Stimulated activated naive B cell treated with anti-CD40 and anti-IgM and Interleukin-4, amounts not matched to agents 10 μg/mL and 1 μg/mL and 100 μg/mL, for 72 hours (primary cell): Measurements from ENCODE around the gene TM9SF4.

Experiments
- ATAC-seq, 2 donors: fragments of 150-1000 bp; cut with Tn5 transposase; replicated peaks; 2 replicates each; pipeline ENCODE4 v1.10.0; 2021; ENCODE audit warnings: moderate library complexity in 1 of 2
- DNase-seq: peaks from one replicate; pipeline ENCODE4 v3.0.0; 2021
- H3K27ac Mint-ChIP-seq: one replicate; pipeline ENCODE4 v1.8.0; 2022; ENCODE audit warnings: mild to moderate bottlenecking, mixed read lengths
- H3K27me3 Mint-ChIP-seq, 2 donors: one replicate each; pipeline ENCODE4 v1.8.0; 2022; ENCODE audit warnings: mixed read lengths in 2 of 2
- H3K36me3 Mint-ChIP-seq, 2 donors: one replicate each; pipeline ENCODE4 v1.8.0; 2022; ENCODE audit warnings: mixed read lengths in 2 of 2, mild to moderate bottlenecking in 1 of 2
- H3K4me1 Mint-ChIP-seq, 2 donors: one replicate each; pipeline ENCODE4 v1.8.0; 2022; ENCODE audit warnings: mixed read lengths in 2 of 2, mild to moderate bottlenecking in 1 of 2
- H3K4me3 Mint-ChIP-seq, 2 donors: one replicate each; pipeline ENCODE4 v1.8.0; 2022; ENCODE audit warnings: mild to moderate bottlenecking in 2 of 2, mixed read lengths in 2 of 2, moderate library complexity in 1 of 2
- H3K9me3 Mint-ChIP-seq, 2 donors: one replicate each; pipeline ENCODE4 v1.8.0; 2022; ENCODE audit warnings: mixed read lengths in 2 of 2, mild to moderate bottlenecking in 1 of 2

Gene TM9SF4

GRCh38 chr20:32203356-32204204 is 94.1 kb downstream of the TM9SF4 start:
- peak overlapping the region; percentile 90 for H3K27ac Mint-ChIP-seq
- peaks cover 47 to 61% of the 10 kb centered on the region in 2 donors for H3K4me1 Mint-ChIP-seq
- peak overlapping the region; percentile 46 to 52 for H3K4me3 Mint-ChIP-seq
- no peak for DNase-seq
- ATAC-seq: no peak
- no peaks in the 10 kb centered on the region for H3K27me3 Mint-ChIP-seq
- H3K36me3 Mint-ChIP-seq: peaks cover 18 to 44% of the 10 kb centered on the region in 2 donors
- no peaks in the 10 kb centered on the region for H3K9me3 Mint-ChIP-seq

GRCh38 chr20:32204205-32205109 is 94.9 kb downstream of the TM9SF4 start:
- peaks cover 52 to 69% of the 10 kb centered on the region in 2 donors for H3K4me1 Mint-ChIP-seq
- peak overlapping the region; percentile 90 for H3K27ac Mint-ChIP-seq
- H3K27me3 Mint-ChIP-seq: no peaks in the 10 kb centered on the region
- DNase-seq: no peak
- H3K9me3 Mint-ChIP-seq: no peaks in the 10 kb centered on the region
- H3K36me3 Mint-ChIP-seq: peaks cover 13 to 45% of the 10 kb centered on the region in 2 donors
- ATAC-seq: peak; percentile 12 to 13
- H3K4me3 Mint-ChIP-seq: peak overlapping the region; percentile 46 to 52

- Mint-ChIP-seq H3K36me3 (peaks cover 12 to 48% of the 10 kb centered on the region in 2 donors), H3K4me3 (peak overlapping the region; percentile 67 to 97), H3K27me3 (no peaks in the 10 kb centered on the region), H3K9me3 (no peaks in the 10 kb centered on the region), H3K4me1 (peaks cover 58 to 72% of the 10 kb centered on the region in 2 donors), H3K27ac (peak overlapping the region; percentile 81)
- ATAC-seq (no peak), DNase-seq (no peak)
Observed at GRCh38 chr20:32205110-32205842, 95.8 kb downstream of the TM9SF4 start.

- Mint-ChIP-seq H3K9me3 (no peaks in the 10 kb centered on the region), H3K27me3 (no peaks in the 10 kb centered on the region), H3K4me3 (peak overlapping the region; percentile 96 to 97), H3K36me3 (peaks cover 19 to 53% of the 10 kb centered on the region in 2 donors), H3K4me1 (peaks cover 58 to 78% of the 10 kb centered on the region in 2 donors), H3K27ac (peak overlapping the region; percentile 96)
- ATAC-seq (no peak), DNase-seq (no peak)
Observed at GRCh38 chr20:32205843-32206759, 96.6 kb downstream of the TM9SF4 start.

GRCh38 chr20:32206760-32207625 is 97.5 kb downstream of the TM9SF4 start:
- Mint-ChIP-seq H3K27me3 (no peaks in the 10 kb centered on the region), H3K9me3 (no peaks in the 10 kb centered on the region), H3K4me1 (peaks cover 61 to 87% of the 10 kb centered on the region in 2 donors), H3K4me3 (peak overlapping the region; percentile 96 to 97), H3K36me3 (peaks cover 24 to 56% of the 10 kb centered on the region in 2 donors), H3K27ac (peak overlapping the region; percentile 96)
- ATAC-seq (peak; percentile 8 to 10), DNase-seq (no peak)

GRCh38 chr20:32207626-32208498 is 98.3 kb downstream of the TM9SF4 start, which contains the start of the genes PLAGL2 and POFUT1:
TSS of gene PLAGL2 (minus strand) at chr20:32207743. CDS start at chr20:32202178, 5,565 bp downstream.
TSS of gene POFUT1 (plus strand) at chr20:32207880. CDS start at chr20:32207942, 62 bp downstream.
- DNase-seq (peak; percentile 90), ATAC-seq (peak; percentile 95 to 97)
- Mint-ChIP-seq H3K9me3 (no peaks in the 10 kb centered on the region), H3K36me3 (peaks cover 22 to 59% of the 10 kb centered on the region in 2 donors), H3K4me3 (peak within 1 kb of the TSS; percentile 96 to 97), H3K27ac (peak within 1 kb of the TSS; percentile 96), H3K27me3 (no peaks in the 10 kb centered on the region), H3K4me1 (peaks cover 56 to 86% of the 10 kb centered on the region in 2 donors)

- peaks cover 49 to 79% of the 10 kb centered on the region in 2 donors for H3K4me1 Mint-ChIP-seq
- H3K36me3 Mint-ChIP-seq: peaks cover 22 to 56% of the 10 kb centered on the region in 2 donors
Observed at GRCh38 chr20:32208499-32209154, 99.1 kb downstream of the TM9SF4 start.

GRCh38 chr20:32209850-32210605 is 100.5 kb downstream of the TM9SF4 start:
- H3K4me1 Mint-ChIP-seq: peaks cover 38 to 65% of the 10 kb centered on the region in 2 donors
- DNase-seq: no peak
- peaks cover 25 to 59% of the 10 kb centered on the region in 2 donors for H3K36me3 Mint-ChIP-seq

More at GRCh38 chr20:32208499-32209154, 99.1 kb downstream of the TM9SF4 start:
- DNase-seq (no peak), ATAC-seq (no peak)
- peak overlapping the region; percentile 96 for H3K27ac Mint-ChIP-seq
- H3K4me3 Mint-ChIP-seq: peak overlapping the region; percentile 89 to 97
- no peaks in the 10 kb centered on the region for H3K27me3 Mint-ChIP-seq
- H3K9me3 Mint-ChIP-seq: no peaks in the 10 kb centered on the region

GRCh38 chr20:32213870-32214269 is 104.4 kb downstream of the TM9SF4 start:
- DNase-seq (no peak), ATAC-seq (no peak)
- Mint-ChIP-seq H3K36me3 (peaks cover 40 to 76% of the 10 kb centered on the region in 2 donors), H3K4me1 (peaks cover 17 to 35% of the 10 kb centered on the region in 2 donors), H3K9me3 (no peaks in the 10 kb centered on the region), H3K27me3 (no peaks in the 10 kb centered on the region), H3K4me3 (no peak overlapping the region), H3K27ac (no peak overlapping the region)

More at GRCh38 chr20:32209850-32210605, 100.5 kb downstream of the TM9SF4 start:
- Mint-ChIP-seq H3K9me3 (no peaks in the 10 kb centered on the region), H3K27me3 (no peaks in the 10 kb centered on the region), H3K27ac (peak overlapping the region; percentile 39), H3K4me3 (peak overlapping the region in 1 of 2 donors; percentile 47)
- no peak for ATAC-seq

- H3K36me3 Mint-ChIP-seq: peaks cover 49 to 75% of the 10 kb centered on the region in 2 donors
- H3K27ac Mint-ChIP-seq: no peak overlapping the region
- H3K4me1 Mint-ChIP-seq: peaks cover 6 to 22% of the 10 kb centered on the region in 2 donors
- H3K4me3 Mint-ChIP-seq: no peak overlapping the region
- no peaks in the 10 kb centered on the region for H3K9me3 Mint-ChIP-seq
- H3K27me3 Mint-ChIP-seq: no peaks in the 10 kb centered on the region
- ATAC-seq (no peak), DNase-seq (no peak)
Observed at GRCh38 chr20:32215147-32215546, 105.6 kb downstream of the TM9SF4 start.
